Activated CD4-positive, CD25-positive, alpha-beta regulatory T cell treated with anti-CD3 and anti-CD28 coated beads, Interleukin-2, amount 50 U/mL, for 24 hours (primary cell): ENCODE data around the gene BPGM.

Experiments
- ATAC-seq, 2 donors: fragments of 150-1000 bp; cut with Tn5 transposase; one replicate each; pipeline ENCODE4 v1.10.0; 2021; ENCODE audit warnings: mild to moderate bottlenecking in 1 of 2, moderate library complexity in 1 of 2

BPGM gene

GRCh38 chr7:134646425-134647305 is at the start of gene BPGM:
Gene BPGM (plus strand): TSS chr7:134646853. CDS start chr7:134661508, 14,655 bp downstream.
- ATAC-seq = peak; percentile 98 to 99

GRCh38 chr7:134599371-134599770 is 47.3 kb upstream of the BPGM start:
- no peak for ATAC-seq

- no peak for ATAC-seq
These were observed 45.2 kb upstream of the BPGM start for GRCh38 chr7:134601459-134601858.

GRCh38 chr7:134602881-134603451 is 43.7 kb upstream of the BPGM start:
- no peak for ATAC-seq

DNA sequence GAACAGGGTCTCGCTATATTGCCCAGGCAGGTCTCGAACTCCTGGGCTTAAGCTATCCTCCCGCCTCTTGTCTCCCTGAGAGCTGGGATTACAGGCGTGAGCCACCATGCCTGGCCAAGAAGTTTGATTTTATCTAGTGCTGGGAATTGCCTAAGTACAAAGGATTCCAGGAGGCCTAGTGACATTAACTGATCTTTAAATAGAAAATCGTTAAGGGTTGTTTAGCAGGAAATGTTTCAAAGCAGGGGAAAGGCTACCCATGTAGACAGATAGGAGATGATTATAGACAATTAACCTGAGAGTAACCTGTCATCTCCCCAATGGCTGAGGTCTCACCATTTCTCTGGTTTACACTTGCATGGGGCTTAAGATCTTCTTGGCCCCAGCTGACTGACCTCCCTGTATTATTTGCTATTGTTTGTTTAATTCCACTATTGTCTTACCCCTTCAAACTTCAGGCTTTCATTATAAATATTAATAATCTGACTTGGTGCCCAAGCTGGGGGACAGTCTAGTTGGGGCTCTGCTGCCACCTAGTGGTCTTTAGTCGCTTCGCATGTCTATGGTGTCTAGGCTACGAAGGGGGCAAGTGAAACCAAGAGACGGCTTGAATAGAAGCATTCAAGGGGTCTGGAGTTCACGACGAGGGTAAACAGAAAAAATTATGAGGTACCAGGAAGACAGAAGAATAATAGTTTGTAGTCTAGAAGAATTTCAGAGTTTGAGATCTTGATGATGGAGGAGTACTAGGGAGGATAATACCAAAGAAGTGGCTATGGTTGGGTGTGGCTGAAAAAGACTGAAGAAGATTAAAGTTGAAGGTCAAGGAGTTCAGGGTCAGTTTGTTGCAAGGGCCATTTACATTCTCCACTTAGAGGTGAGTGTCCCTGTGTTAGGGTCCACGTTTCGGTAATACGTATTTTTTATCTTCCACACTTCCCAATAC is 40.4 kb upstream of the BPGM start:
- ATAC-seq = peak; percentile 78 to 85

- no peak for ATAC-seq
These were observed 35.0 kb upstream of the BPGM start for GRCh38 chr7:134611611-134612151.

- no peak for ATAC-seq
These were observed 34.5 kb upstream of the BPGM start for GRCh38 chr7:134612197-134612596.

DNA sequence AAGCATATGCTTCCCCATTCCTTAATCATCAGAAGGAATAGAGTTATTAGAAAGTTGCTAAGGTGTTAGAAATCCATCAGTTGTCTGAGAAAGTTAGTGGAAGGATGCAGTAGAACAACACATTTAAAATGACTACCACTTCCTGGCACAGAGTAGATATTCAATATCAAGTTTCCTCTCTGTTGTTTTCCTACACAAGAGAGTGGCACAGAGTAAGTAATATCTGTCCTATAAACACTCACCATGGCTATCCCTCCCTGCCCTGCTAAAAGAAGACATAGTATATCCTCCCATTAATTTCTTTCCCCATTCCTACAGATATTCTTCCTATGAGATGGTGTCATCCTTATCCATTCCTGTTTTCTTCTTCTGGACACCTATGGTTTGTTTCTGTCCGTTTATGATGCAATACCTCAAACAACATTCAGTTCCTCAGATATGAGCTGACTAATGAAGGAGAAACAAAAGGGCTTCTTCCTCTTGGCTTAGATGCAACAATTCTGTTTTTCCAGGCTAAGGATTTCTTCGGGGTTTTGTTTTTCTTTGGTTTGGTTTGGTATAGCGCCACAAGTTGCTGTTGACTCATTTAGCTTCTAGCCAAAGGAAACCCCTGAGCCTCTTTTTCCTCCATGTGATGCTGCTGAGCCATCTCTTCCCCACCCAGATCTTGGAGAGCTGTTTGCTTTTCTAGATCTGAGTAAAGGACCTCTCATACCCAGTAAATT is 32.9 kb upstream of the BPGM start:
- ATAC-seq = no peak

DNA sequence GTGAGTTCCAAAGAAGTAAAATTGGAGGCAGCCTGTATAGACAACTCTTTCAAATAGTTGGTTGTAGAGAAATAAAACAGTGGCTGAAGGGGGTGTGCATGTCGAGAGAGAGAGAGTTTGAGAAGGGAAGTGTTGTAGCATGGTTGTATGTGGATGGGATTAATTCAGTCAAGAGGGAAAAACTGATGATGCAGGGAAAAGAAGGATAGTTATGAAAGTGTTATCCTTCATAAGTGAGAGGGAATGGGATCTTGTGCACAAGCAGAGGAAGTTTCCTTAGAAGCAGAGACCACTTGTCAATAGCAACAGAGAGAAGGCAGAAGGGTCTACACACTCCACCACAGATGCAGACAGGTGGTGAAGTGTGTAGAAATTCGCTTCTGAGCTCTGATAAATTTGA is 30.0 kb upstream of the BPGM start:
- no peak for ATAC-seq

DNA sequence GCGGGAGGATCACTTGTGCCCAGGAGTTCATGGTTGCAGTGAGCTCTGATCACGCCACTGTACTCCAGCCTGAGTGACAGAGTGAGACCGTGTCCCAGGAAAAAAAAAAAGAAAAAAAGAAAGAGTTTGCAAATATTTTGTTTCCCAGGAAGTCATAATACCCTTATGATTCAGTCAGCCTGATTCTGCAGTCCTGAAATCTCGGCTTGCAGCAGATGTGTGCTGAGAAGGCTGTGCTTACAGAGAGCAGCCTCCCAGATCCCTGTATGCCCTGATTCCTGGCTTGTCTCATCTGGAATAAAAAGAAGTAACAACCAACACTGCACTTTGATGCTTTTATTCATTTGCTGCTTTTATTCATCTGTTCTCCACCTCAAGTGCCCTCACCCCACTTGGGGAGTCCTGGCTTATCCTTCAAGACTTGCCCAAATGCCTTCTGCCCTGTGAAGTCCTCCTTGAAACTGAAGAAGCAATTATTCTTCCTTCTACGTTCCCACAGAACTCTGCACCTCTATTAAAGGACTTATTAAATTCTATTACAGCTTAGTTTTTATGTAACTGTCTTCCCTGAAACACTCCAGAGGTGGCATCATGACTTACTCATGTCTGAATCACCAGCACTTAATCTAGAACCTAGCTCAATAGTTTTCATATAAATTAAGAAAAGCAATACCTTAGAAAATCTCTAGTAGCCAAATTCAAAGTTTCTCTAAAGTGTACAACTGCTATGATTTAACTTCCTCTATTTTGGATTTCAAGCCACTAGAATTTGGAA is 27.7 kb upstream of the BPGM start:
- no peak for ATAC-seq

- no peak for ATAC-seq
These were observed 26.9 kb upstream of the BPGM start for GRCh38 chr7:134619627-134620331.

DNA sequence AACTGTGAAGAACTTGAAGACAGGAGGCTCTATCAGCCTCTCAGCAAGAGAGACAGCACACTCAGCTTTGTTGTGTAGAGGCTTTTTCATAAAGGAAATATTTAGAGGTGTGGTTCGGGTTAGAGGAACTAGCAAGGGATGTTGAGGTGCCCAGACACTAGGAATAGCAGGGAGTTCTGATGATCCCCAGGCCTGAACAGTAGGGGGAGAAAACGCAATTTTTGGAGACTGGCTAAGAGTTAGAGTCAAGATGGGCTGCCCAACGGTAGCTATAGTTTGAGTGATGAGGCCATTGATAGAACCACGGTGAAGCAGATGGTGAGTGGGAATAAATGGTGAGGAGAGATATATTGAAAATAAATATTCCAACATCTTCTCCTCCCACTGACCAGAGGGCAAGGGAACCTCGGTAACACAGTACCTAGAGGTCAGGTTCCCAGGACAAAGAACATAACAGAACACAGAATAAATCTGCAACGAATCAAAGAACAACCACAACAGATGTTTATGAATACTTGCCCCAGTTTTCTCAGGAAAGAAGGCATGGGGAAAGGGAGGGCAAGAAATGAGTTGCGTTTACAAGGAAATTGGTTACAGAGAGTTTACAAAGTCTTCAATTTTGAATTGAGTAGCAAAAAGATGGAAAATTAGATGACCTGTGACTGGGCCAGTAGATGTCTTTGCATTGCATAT is 24.2 kb upstream of the BPGM start:
- no peak for ATAC-seq

DNA sequence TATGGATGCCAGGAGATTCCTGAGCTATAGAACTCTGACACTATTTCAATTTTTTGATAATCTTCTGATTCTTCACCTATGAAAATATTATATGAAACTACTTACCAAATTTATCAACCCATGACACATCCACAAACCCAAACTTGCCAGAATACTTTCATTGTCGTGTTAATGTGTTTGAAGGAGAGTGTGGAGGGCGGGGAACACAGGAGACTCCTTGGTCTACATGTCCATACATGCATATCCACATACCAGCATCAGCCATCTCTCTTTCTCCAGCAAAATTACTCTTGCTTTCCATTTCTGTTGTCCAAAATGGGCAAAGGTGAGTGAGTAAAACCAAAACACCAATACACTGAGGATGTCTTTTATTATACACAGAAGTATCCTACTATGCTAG is 23.5 kb upstream of the BPGM start:
- no peak for ATAC-seq

GRCh38 chr7:134625550-134625949 is 21.1 kb upstream of the BPGM start:
- ATAC-seq = no peak

GRCh38 chr7:134627109-134627774 is 19.4 kb upstream of the BPGM start:
- no peak for ATAC-seq

DNA sequence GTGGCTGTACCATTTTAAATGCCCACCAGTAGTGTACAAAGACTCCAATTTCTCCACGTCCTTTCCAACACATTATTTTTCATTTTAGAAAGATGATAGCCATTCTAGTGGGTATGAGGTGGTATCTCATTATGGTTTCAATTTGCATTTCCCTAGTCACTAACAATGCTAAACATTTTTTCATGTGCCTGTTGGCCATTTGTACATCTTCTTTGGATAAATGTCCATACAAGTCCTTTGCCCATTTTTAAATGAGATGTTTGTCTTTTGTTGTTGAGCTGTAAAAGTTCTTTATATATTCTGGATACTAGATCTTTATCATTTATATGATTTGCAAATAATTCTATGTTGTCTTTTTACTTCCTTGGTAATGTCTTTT is 18.9 kb upstream of the BPGM start:
- ATAC-seq = no peak

- no peak for ATAC-seq
These were observed 17.2 kb upstream of the BPGM start for GRCh38 chr7:134629445-134629844.

DNA sequence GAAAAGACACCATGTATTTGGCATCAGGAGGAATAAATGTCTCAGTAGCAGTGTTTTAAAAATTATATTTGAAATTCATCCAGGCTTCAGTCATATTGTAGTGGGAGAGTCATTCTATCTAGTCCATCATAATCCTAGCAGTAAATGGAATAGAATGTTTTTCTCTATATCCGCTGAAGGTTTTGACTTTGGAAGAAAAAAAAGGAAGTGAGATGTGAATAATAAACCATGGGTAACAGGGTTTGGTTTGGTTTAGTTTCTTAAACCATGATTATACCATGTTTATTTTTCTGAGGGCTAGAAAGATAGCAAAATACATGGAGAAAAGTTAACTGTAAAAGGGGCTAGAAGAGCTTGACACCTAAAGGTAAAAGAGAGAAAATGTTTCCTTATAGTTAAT is 16.4 kb upstream of the BPGM start:
- no peak for ATAC-seq

DNA sequence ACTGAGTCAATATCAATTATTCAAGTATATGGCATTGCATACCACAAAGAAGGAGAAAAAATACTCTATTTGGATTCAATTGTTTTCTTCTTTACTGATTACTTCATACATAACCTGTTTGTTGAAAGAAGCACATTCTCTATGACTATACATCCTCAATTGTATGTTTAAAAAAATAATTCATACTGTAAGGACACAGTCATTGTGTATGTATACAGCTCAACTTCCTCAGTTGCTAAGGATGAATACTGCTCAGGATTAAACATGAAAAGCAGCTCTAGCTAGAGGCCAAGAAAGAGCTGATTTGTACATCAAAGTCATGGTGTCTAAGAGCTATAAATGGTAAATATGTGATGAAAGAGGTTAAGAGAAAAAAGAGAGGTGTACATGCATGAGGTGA is 15.8 kb upstream of the BPGM start:
- no peak for ATAC-seq

DNA sequence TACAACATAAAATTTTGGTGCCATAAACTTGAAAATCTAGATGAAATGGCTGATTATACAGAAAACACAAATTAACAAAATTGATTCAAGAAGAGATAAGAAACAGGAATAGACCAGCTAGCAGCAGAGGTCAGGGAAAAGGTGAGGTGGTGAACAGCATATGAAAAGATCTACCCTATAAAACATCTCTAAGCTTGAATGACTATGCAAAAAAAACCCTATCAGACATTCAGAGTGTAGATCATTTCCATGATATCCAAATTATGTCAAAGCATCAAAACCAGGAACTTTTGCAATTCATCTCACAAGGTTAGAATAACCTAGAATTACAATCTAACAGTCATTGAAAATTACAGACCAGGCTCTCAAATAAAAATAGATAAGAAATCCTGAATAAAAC is 14.6 kb upstream of the BPGM start:
- no peak for ATAC-seq
